OCI-M1 (cell line): Measurements from ENCODE around the gene CUTA.
A peak's percentile ranks its signal among the peaks of the same experiment; 100 is the strongest.

ENCODE experiments used
- DNase-seq: peaks from one replicate; lab custom pipeline; 2025; lab: John Stamatoyannopoulos, UW

CUTA gene

GRCh38 chr6:33417903-33418689 lies at the start of gene CUTA:
Gene CUTA (minus strand): TSS chr6:33418107. CDS start chr6:33418000, 107 bp downstream.
- DNase-seq, result peak; percentile 100

- DNase-seq, result no peak
Observed at GRCh38 chr6:33467091-33467490, 49.2 kb upstream of the CUTA start.

- no peak for DNase-seq
Observed at GRCh38 chr6:33466075-33466735, 48.3 kb upstream of the CUTA start.

GRCh38 chr6:33459226-33459625 lies 41.3 kb upstream of the CUTA start:
- DNase-seq, result no peak

GRCh38 chr6:33458676-33459075 lies 40.8 kb upstream of the CUTA start:
- no peak for DNase-seq

- no peak for DNase-seq
Observed at GRCh38 chr6:33456156-33456555, 38.2 kb upstream of the CUTA start.

- DNase-seq, result no peak
Observed at GRCh38 chr6:33455051-33455450, 37.1 kb upstream of the CUTA start.

GRCh38 chr6:33454009-33454946 lies 36.4 kb upstream of the CUTA start, which contains the start of gene ZBTB9:
Gene ZBTB9 (plus strand): TSS chr6:33454576. CDS start chr6:33455101, 525 bp downstream.
- peak; percentile 99 for DNase-seq

- peak; percentile 77 for DNase-seq
Observed at GRCh38 chr6:33453393-33454008, 35.6 kb upstream of the CUTA start.

GRCh38 chr6:33452496-33452895 lies 34.6 kb upstream of the CUTA start:
- DNase-seq, result no peak

- no peak for DNase-seq
Observed at GRCh38 chr6:33451606-33452005, 33.7 kb upstream of the CUTA start.

GRCh38 chr6:33450434-33450833 lies 32.5 kb upstream of the CUTA start:
- no peak for DNase-seq

GRCh38 chr6:33446356-33446755 lies 28.4 kb upstream of the CUTA start:
- no peak for DNase-seq

GRCh38 chr6:33445119-33445603 lies 27.3 kb upstream of the CUTA start:
- DNase-seq, result peak; percentile 27

GRCh38 chr6:33443619-33444504 lies 26.0 kb upstream of the CUTA start:
- DNase-seq, result no peak

- no peak for DNase-seq
Observed at GRCh38 chr6:33443025-33443424, 25.1 kb upstream of the CUTA start.

- no peak for DNase-seq
Observed at GRCh38 chr6:33442283-33442682, 24.4 kb upstream of the CUTA start.

GRCh38 chr6:33441457-33441856 lies 23.6 kb upstream of the CUTA start:
- no peak for DNase-seq

GRCh38 chr6:33440649-33441309 lies 22.9 kb upstream of the CUTA start:
- DNase-seq, result no peak
